ENCODE data around the gene TLE7.

The TLE7 gene

DNA sequence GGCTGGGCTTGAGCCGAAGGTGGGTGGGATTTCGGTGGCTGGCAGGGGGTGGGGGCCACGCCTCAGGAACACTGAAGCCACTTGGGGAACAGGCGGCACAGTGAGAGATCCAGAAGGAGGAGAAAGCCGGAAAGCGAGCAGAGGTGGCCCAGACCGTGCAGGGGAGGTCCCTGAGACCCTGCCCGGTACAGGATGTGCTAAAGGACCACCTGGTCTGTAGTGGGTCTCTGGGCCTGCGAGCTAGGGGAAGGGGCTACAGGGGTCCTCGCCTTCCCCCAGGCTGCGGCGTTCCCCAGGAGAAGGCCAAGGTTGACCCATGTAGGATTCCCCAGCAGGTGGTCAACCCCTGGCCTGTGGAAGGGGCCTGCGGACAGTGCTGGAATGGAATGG lies at the start of gene TLE7:
TLE7 (minus strand) TSS at position 4 of the 390 bp plus-strand sequence. CDS start 8,730 bp downstream, outside the sequence.
- no peak for DNase-seq

DNA sequence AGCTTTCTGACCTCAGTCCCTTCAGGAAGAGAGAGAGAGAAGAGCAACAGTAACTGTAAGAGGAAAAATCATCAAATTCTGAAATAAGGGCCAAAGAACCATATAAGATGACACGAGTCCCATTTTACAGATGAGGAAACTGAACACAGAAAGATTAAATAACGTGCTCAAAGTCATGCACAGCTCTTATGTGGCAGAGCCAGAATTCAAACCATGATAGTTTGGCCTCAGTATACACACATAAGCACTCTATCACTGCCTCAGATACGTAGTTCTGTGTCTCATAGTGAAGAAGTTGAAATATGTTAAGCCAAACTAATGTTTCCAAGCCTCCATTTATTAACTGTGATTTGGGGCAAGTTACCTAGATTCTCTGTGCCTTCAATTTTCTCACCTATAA lies 49.2 kb upstream of the TLE7 start:
- DNase-seq = no peak

GRCh38 chr16:71490361-71490760 lies 48.5 kb upstream of the TLE7 start:
- no peak for DNase-seq

- DNase-seq = no peak
Measured at GRCh38 chr16:71489122-71489521, 47.3 kb upstream of the TLE7 start, which contains the start of gene ZNF19. ZNF19 (minus strand) TSS chr16:71489324; CDS start chr16:71482114, 7,210 bp downstream.

GRCh38 chr16:71484006-71484893 lies 42.4 kb upstream of the TLE7 start:
- peak; percentile 72 for DNase-seq

DNA sequence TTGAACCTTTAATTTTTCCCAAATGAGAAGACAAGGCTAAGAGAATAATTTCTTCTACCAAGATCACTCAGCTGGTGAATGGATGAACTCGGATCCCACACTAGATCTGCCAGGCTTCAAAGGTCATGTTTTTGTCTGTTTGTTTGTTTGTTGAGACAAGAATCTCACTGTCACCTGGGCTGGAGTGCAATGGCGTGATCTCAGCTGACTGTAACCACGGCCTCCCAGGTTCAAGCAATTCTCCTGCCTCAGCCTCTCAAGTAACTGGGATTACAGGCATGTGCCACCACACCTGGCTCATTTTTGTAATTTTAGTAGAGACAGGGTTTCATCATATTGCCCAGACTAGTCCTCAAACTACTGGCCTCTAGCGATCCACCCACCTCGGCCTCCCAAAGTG lies 40.7 kb upstream of the TLE7 start:
- no peak for DNase-seq

- DNase-seq = no peak
Measured at GRCh38 chr16:71480956-71481355, 39.1 kb upstream of the TLE7 start.

- DNase-seq = no peak
Measured at GRCh38 chr16:71479420-71479819, 37.6 kb upstream of the TLE7 start.

- DNase-seq = no peak
Measured at GRCh38 chr16:71476457-71477124, 34.7 kb upstream of the TLE7 start.

GRCh38 chr16:71474864-71475263 lies 33.0 kb upstream of the TLE7 start:
- DNase-seq = peak; percentile 14

DNA sequence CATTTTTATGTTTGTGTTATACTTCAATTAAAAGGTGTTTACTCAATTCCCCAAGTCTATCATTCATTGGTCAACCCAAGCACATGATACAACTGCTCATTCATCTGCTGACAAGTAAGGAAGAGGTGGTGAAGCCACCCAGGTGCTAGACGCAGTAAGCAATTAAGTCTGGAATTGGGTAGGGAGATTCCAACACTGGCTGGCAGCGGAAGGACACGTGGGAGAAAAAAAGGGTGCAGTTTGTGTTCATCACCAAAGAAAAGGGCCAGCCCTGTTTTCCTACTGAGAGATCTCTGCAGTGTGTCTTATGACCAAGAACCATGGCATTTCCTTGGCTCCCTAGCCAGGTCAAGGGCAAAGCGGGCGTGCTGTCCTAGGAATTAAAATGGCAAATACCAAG lies 32.0 kb upstream of the TLE7 start:
- DNase-seq = no peak

DNA sequence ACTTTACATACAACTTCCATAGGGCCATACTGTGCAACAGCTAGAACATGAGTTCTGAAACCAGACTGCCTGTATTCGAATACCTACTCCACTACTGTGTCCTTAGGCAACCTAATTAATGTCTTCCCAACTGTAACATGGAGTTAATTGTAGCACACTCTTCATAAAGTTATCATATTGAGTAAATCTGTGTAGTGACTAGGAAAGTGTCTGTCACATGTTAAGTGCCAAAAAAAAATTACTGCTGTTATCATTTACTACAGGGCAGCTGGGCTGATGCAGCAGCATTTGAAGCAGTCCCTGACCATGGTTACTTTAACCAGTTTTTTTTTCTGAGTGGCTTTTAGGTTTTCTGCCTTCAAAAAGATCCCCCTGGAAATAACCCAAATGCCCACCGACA lies 31.1 kb upstream of the TLE7 start:
- DNase-seq = no peak

DNA sequence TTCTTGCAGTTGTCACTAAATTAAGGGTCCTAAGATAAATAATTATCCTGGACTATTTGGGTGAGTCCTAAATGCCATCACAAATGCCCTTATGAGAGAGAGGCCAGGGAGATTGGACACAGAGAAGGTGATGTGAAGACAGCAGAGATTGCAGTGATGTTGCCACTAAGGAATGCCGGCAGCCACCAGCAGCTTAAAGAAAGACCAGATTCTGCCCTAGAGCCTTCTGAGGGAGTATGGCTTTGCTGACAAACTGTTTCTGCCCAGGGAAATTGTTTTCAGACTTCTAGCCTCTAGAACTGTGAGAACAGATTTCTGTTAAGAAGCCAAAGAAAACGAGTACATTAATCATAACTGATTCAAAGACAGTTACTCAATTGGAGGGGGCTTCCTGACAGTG lies 30.2 kb upstream of the TLE7 start:
- DNase-seq = no peak

- DNase-seq = no peak
Measured at GRCh38 chr16:71467810-71468209, 26.0 kb upstream of the TLE7 start.

- DNase-seq = no peak
Measured at GRCh38 chr16:71464231-71464630, 22.4 kb upstream of the TLE7 start.

- peak; percentile 32 for DNase-seq
Measured at GRCh38 chr16:71461686-71462648, 20.1 kb upstream of the TLE7 start, which contains the start of gene ZNF23. ZNF23 (minus strand) TSS chr16:71462247; CDS start chr16:71456796, 5,451 bp downstream.

DNA sequence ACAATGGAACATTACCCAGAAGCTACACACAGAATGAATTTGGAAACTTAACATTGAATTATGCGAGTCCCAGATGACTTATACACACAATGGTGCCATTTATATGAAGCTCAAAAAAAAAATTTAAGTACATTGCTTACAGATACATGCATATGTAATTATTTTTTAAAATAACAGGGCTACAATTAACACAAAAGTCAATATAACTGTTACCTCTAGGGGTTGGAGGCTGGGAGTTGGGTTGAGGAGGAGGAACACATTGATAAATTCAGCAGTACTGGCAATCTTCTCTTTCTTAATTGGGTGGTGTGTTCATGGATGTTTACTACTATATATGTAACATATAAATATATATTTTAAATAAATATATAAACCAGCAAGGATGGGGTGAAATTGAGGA lies 19.1 kb upstream of the TLE7 start:
- DNase-seq = no peak

GRCh38 chr16:71460236-71460635 lies 18.4 kb upstream of the TLE7 start:
- DNase-seq = no peak

DNA sequence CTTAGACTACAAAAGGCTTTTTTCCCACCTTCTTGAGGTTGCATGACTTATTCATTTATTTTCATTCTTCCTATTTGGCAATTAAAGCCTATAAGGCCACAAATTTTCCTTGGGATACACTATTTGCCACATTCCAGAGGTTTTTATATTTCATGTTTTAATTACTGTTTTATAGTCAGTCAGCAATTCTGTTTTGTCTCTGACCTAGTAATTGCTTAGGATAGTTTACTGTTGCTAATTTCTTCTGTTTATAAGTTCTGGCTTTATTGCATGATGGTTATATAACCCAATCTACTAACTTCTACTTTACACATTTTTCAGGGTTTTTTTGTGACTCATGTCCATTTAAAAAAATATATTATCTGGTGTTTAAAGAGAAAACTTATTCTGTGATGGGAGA lies 17.7 kb upstream of the TLE7 start:
- DNase-seq = no peak

- no peak for DNase-seq
Measured at GRCh38 chr16:71456801-71457200, 14.9 kb upstream of the TLE7 start.

- DNase-seq = no peak
Measured at GRCh38 chr16:71453036-71453435, 11.2 kb upstream of the TLE7 start.

- DNase-seq = no peak
Measured at GRCh38 chr16:71449020-71449419, 7.2 kb upstream of the TLE7 start.
